Stimulated activated effector memory CD8-positive, alpha-beta T cell treated with anti-CD3 and anti-CD28 coated beads, Interleukin-12 subunit alpha, Interleukin-12 subunit beta, amount 100 ng/mL, for 72 hours (primary cell): ENCODE measurements around the gene GAS6.
"Not testable (repeated sequence)": the region's sequence is repeated elsewhere in the genome, so short reads cannot be mapped to it uniquely, and the experiment has no call there.

Experiments
- ATAC-seq: fragments of 150-1000 bp; cut with Tn5 transposase; 2 replicates; pipeline ENCODE4 v1.10.0; 2021
- DNase-seq, 2 donors: peaks; one replicate each; pipeline ENCODE4 v3.0.0; 2021 to 2022; ENCODE audit warnings: low spot score in 2 of 2
- H3K27ac Mint-ChIP-seq: one replicate; pipeline ENCODE4 v1.8.0; 2022; ENCODE audit warnings: mild to moderate bottlenecking, mixed read lengths
- H3K36me3 Mint-ChIP-seq: one replicate; pipeline ENCODE4 v1.8.0; 2022; ENCODE audit warnings: mild to moderate bottlenecking, mixed read lengths
- H3K4me1 Mint-ChIP-seq: one replicate; pipeline ENCODE4 v1.8.0; 2022; ENCODE audit warnings: mixed read lengths
- H3K4me3 Mint-ChIP-seq: one replicate; pipeline ENCODE4 v1.8.0; 2022; ENCODE audit warnings: mild to moderate bottlenecking, mixed read lengths
- H3K9me3 Mint-ChIP-seq: one replicate; pipeline ENCODE4 v1.8.0; 2022; ENCODE audit warnings: mixed read lengths

Gene GAS6

GRCh38 chr13:113796211-113796963 lies 67.5 kb downstream of the GAS6 start:
- DNase-seq = no peak
- Mint-ChIP-seq H3K9me3 (no peaks in the 10 kb centered on the region), H3K4me3 (no peak overlapping the region), H3K4me1 (no peaks in the 10 kb centered on the region), H3K27ac (no peak overlapping the region), H3K36me3 (no peaks in the 10 kb centered on the region)
- ATAC-seq = no peak

GRCh38 chr13:113795362-113795761 lies 68.5 kb downstream of the GAS6 start:
- not testable (repeated sequence) for DNase-seq, H3K36me3 Mint-ChIP-seq, H3K4me1 Mint-ChIP-seq, H3K4me3 Mint-ChIP-seq, H3K27ac Mint-ChIP-seq, ATAC-seq, H3K9me3 Mint-ChIP-seq

GRCh38 chr13:113794764-113795173 lies 69.1 kb downstream of the GAS6 start:
- ATAC-seq (peak; percentile 13), DNase-seq (no peak)
- H3K4me1 Mint-ChIP-seq = no peaks in the 10 kb centered on the region
- H3K4me3 Mint-ChIP-seq = no peak overlapping the region
- no peak overlapping the region for H3K27ac Mint-ChIP-seq
- no peaks in the 10 kb centered on the region for H3K9me3 Mint-ChIP-seq
- no peaks in the 10 kb centered on the region for H3K36me3 Mint-ChIP-seq

- H3K27ac Mint-ChIP-seq = no peak overlapping the region
- DNase-seq = no peak
Measured at GRCh38 chr13:113794086-113794485, 69.8 kb downstream of the GAS6 start.

GRCh38 chr13:113793718-113794085 lies 70.2 kb downstream of the GAS6 start:
- Mint-ChIP-seq H3K4me3 (no peak overlapping the region), H3K9me3 (no peaks in the 10 kb centered on the region), H3K27ac (no peak overlapping the region), H3K36me3 (no peaks in the 10 kb centered on the region), H3K4me1 (no peaks in the 10 kb centered on the region)
- DNase-seq (no peak), ATAC-seq (no peak)

More at GRCh38 chr13:113794086-113794485, 69.8 kb downstream of the GAS6 start:
- Mint-ChIP-seq H3K9me3 (no peaks in the 10 kb centered on the region), H3K4me3 (no peak overlapping the region), H3K4me1 (no peaks in the 10 kb centered on the region), H3K36me3 (no peaks in the 10 kb centered on the region)
- ATAC-seq = no peak

- no peaks in the 10 kb centered on the region for H3K4me1 Mint-ChIP-seq
- ATAC-seq (no peak), DNase-seq (no peak)
- no peak overlapping the region for H3K27ac Mint-ChIP-seq
- H3K4me3 Mint-ChIP-seq = no peak overlapping the region
- H3K9me3 Mint-ChIP-seq = no peaks in the 10 kb centered on the region
- H3K36me3 Mint-ChIP-seq = no peaks in the 10 kb centered on the region
Measured at GRCh38 chr13:113792886-113793717, 70.8 kb downstream of the GAS6 start.

- Mint-ChIP-seq H3K9me3 (no peaks in the 10 kb centered on the region), H3K4me3 (no peak overlapping the region), H3K27ac (no peak overlapping the region), H3K4me1 (no peaks in the 10 kb centered on the region), H3K36me3 (no peaks in the 10 kb centered on the region)
- ATAC-seq = no peak
- no peak for DNase-seq
Measured at GRCh38 chr13:113792236-113792770, 71.6 kb downstream of the GAS6 start.

GRCh38 chr13:113791761-113792160 lies 72.1 kb downstream of the GAS6 start:
- no peak overlapping the region for H3K27ac Mint-ChIP-seq
- no peaks in the 10 kb centered on the region for H3K4me1 Mint-ChIP-seq
- no peaks in the 10 kb centered on the region for H3K36me3 Mint-ChIP-seq
- DNase-seq = no peak
- H3K9me3 Mint-ChIP-seq = no peaks in the 10 kb centered on the region
- H3K4me3 Mint-ChIP-seq = no peak overlapping the region
- no peak for ATAC-seq

- Mint-ChIP-seq H3K36me3 (no peaks in the 10 kb centered on the region), H3K4me1 (no peaks in the 10 kb centered on the region), H3K9me3 (no peaks in the 10 kb centered on the region), H3K27ac (peak overlapping the region; percentile 30), H3K4me3 (no peak overlapping the region)
- ATAC-seq (no peak), DNase-seq (no peak)
Measured at GRCh38 chr13:113791226-113791625, 72.7 kb downstream of the GAS6 start.

GRCh38 chr13:113789931-113790330 lies 73.9 kb downstream of the GAS6 start:
- not testable (repeated sequence) for H3K4me3 Mint-ChIP-seq, ATAC-seq, H3K36me3 Mint-ChIP-seq

GRCh38 chr13:113789167-113789566 lies 74.7 kb downstream of the GAS6 start:
- DNase-seq = no peak

More at GRCh38 chr13:113789931-113790330, 73.9 kb downstream of the GAS6 start:
- H3K9me3 Mint-ChIP-seq, H3K4me1 Mint-ChIP-seq, H3K27ac Mint-ChIP-seq, DNase-seq: not testable (repeated sequence)

GRCh38 chr13:113788413-113789135 lies 75.3 kb downstream of the GAS6 start:
- ATAC-seq (no peak), DNase-seq (no peak)
- Mint-ChIP-seq H3K9me3 (no peaks in the 10 kb centered on the region), H3K27ac (no peak overlapping the region), H3K36me3 (no peaks in the 10 kb centered on the region), H3K4me1 (peaks cover 14% of the 10 kb centered on the region), H3K4me3 (no peak overlapping the region)

More at GRCh38 chr13:113789167-113789566, 74.7 kb downstream of the GAS6 start:
- Mint-ChIP-seq H3K4me1 (peaks cover 12% of the 10 kb centered on the region), H3K27ac (no peak overlapping the region), H3K36me3 (no peaks in the 10 kb centered on the region), H3K4me3 (no peak overlapping the region), H3K9me3 (no peaks in the 10 kb centered on the region)
- no peak for ATAC-seq

- H3K36me3 Mint-ChIP-seq = no peaks in the 10 kb centered on the region
- ATAC-seq (no peak), DNase-seq (no peak)
- H3K9me3 Mint-ChIP-seq = no peaks in the 10 kb centered on the region
- H3K4me3 Mint-ChIP-seq = no peak overlapping the region
- H3K27ac Mint-ChIP-seq = no peak overlapping the region
- H3K4me1 Mint-ChIP-seq = peaks cover 14% of the 10 kb centered on the region
Measured at GRCh38 chr13:113787694-113788093, 76.2 kb downstream of the GAS6 start.

GRCh38 chr13:113786262-113786841 lies 77.5 kb downstream of the GAS6 start:
- ATAC-seq (peak; percentile 41), DNase-seq (no peak)
- H3K36me3 Mint-ChIP-seq = no peaks in the 10 kb centered on the region

More at GRCh38 chr13:113786262-113786841, 77.5 kb downstream of the GAS6 start:
- H3K27ac Mint-ChIP-seq = no peak overlapping the region
- no peak overlapping the region for H3K4me3 Mint-ChIP-seq
- no peaks in the 10 kb centered on the region for H3K9me3 Mint-ChIP-seq
- peaks cover 14% of the 10 kb centered on the region for H3K4me1 Mint-ChIP-seq
